ENCODE data around the gene ALOX12B.

ALOX12B gene

GRCh38 chr17:8087075-8087951, at the start of gene ALOX12B:
Gene ALOX12B, minus strand, starts transcription at chr17:8087716. Its CDS starts 274 bp downstream, at chr17:8087442.
- TF ChIP-seq CTCF (IDR thresholded peaks at IDR 0.05; ENCODE audit: control insufficient read depth, extremely low read depth, insufficient read depth): no peak
- no peak within 1 kb of the TSS for H3K4me3 ChIP-seq (ENCODE audit: low read depth, low read length)
- no peak for DNase-seq (ENCODE audit: low read depth)

DNA sequence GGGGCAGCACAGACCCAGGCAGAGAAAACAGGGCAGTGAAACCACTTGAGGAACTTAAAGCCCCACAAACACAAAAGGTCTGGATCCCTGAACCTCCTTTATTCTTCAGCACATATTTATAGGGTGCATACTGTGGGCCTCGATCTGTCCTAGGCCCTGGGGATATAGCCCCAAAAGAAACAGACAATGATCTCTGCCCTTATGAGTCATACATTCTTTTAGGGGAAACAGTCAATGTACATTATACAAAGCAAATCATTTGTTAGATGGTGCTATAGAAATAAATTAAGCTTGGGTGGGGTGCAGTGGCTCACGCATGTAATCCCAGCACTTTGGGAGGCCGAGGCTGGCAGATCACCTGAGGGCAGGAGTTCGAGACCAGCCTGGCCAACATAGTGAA, 46.4 kb upstream of the ALOX12B start:
- DNase-seq (ENCODE audit: low read depth): no peak
- no peak overlapping the region for H3K4me3 ChIP-seq (ENCODE audit: low read depth, low read length)

DNA sequence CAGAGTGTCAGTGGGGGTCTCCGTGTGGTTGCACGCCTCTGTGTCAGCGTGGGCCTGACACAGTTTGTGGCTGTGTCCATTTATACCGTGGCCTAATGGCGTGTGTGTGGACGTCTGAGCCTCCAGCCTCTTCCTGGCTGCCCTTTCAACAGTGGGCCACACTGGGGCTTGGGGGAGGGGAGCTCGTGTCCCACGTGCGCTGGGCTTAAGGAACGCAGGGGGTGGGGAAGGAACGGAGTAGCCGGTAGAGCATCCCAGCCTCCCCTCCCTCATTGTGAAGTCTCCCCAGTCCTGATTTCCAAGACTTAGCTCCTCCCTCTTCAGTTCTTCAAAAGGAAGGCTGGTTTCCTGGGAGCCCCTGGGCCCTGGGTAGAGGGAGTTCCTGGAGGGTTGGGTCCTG, 45.9 kb upstream of the ALOX12B start:
- DNase-seq (ENCODE audit: low read depth): no peak
- H3K4me3 ChIP-seq (ENCODE audit: low read depth, low read length): no peak overlapping the region
- TF ChIP-seq CTCF (IDR thresholded peaks at IDR 0.05; ENCODE audit: control insufficient read depth, extremely low read depth, insufficient read depth): no peak

More for the DNA sequence above, 46.4 kb upstream of the ALOX12B start:
- TF ChIP-seq CTCF (IDR thresholded peaks at IDR 0.05; ENCODE audit: control insufficient read depth, extremely low read depth, insufficient read depth): no peak

DNA sequence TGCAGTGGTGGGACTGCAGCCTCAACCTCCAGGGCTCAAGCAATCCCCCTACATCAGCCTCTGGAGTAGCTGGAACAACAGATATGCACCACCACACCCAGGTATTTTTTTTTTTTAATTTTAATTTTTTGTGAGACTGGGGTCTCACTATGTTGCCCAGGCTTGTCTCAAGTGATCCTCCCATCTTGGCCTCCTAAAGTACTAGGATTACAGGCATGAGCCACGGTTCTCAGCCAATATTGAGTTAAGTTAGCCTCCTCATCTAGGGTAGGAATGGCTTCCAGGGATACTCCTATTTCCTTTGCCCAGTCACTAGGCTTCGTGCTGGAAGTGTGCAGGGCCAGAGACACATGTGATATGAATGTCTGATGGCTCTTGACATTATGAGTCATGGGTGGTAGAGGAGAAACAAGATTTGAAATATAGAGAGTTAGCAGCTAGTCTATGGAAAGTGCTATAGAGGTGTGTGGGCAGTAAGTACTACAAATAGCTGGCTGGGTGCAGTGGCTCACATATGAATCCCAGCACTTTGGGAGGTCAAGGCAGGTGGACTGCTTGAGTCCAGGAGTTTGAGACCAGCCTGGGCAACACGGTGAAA, 44.4 kb upstream of the ALOX12B start:
- no peak overlapping the region for H3K4me3 ChIP-seq (ENCODE audit: low read depth, low read length)
- DNase-seq (ENCODE audit: low read depth): no peak
- TF ChIP-seq CTCF (IDR thresholded peaks at IDR 0.05; ENCODE audit: control insufficient read depth, extremely low read depth, insufficient read depth): no peak

DNA sequence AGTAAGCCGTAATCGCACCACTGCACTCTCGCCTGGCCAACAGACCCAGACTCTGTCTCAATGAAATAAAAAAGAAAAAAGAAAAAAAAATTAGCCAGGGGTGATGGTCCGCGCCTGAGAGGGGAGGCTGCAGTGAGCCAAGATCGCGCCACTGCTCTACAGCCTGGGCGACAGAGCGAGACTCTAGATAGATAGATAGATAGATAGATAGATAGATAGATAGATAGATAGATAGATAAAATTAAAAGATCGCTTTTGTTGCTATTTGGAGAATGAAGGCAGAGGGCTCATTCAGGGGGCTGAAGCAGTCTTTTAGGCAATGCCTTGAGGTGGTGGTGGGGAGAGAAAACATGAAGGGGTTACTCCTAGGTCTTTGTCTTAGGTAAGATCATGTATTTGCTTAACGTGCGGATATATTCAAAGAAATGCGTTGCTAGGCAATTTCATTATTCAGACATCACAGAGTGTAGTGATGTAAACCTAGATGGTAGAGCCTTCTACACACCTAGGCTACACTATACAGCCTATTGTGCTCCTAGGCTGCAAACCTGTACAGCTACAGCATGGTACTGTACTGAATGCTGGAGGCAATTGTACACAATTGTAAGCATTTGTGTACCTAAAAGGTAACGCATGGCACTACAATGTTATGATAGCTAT, 40.7 kb upstream of the ALOX12B start:
- TF ChIP-seq CTCF (IDR thresholded peaks at IDR 0.05; ENCODE audit: control insufficient read depth, extremely low read depth, insufficient read depth): no peak
- no peak overlapping the region for H3K4me3 ChIP-seq (ENCODE audit: low read depth, low read length)
- DNase-seq (ENCODE audit: low read depth): no peak

GRCh38 chr17:8126491-8127066, 39.1 kb upstream of the ALOX12B start:
- no peak for TF ChIP-seq CTCF (IDR thresholded peaks at IDR 0.05; ENCODE audit: control insufficient read depth, extremely low read depth, insufficient read depth)
- peak overlapping the region; percentile 82 for H3K4me3 ChIP-seq (ENCODE audit: low read depth, low read length)
- DNase-seq (ENCODE audit: low read depth): peak; percentile 23

Data from LNCaP clone FGC (cell line).